SU-DHL-6 (cell line): ENCODE results near the gene ITFG1.

Experiments used
- H2AFZ ChIP-seq: fragments of 200-600 bp; sonication (generic); 2 replicates; pipeline ENCODE4 v1.6.1; 2014; ENCODE audit warnings: low read depth, mild to moderate bottlenecking, moderate library complexity, mixed read lengths, antibody characterized with exemption, low read length; ENCODE audit not compliant: severe bottlenecking
- H3F3A ChIP-seq: fragments of 200-600 bp; shearing (Covaris generic); 2 replicates; pipeline ENCODE4 v1.6.0; 2016; ENCODE audit warnings: antibody characterized with exemption, mild to moderate bottlenecking; ENCODE audit not compliant: insufficient read depth
- H3K27ac ChIP-seq: fragments of 200-600 bp; sonication (generic); 2 replicates; pipeline ENCODE4 v1.5.1; 2016; ENCODE audit warnings: low read depth, mild to moderate bottlenecking, low read length, moderate library complexity, mixed read lengths
- H3K27me3 ChIP-seq: fragments of 200-600 bp; sonication (generic), shearing (Covaris generic); 2 replicates; pipeline ENCODE4 v1.6.0; 2014; ENCODE audit warnings: mild to moderate bottlenecking, low read length
- H3K36me3 ChIP-seq: fragments of 200-600 bp; sonication (generic); 2 replicates; pipeline ENCODE4 v1.6.1; 2014; ENCODE audit warnings: mild to moderate bottlenecking, low read length, mixed read lengths
- H3K4me2 ChIP-seq: fragments of 300-600, 200-600 bp; shearing (Covaris generic), sonication (generic); 2 replicates; pipeline ENCODE4 v1.6.0; 2014; ENCODE audit warnings: low read length, low read depth, mild to moderate bottlenecking; ENCODE audit not compliant: poor library complexity, severe bottlenecking
- H3K4me3 ChIP-seq: fragments of 200-600 bp; sonication (generic); 2 replicates; pipeline ENCODE4 v1.5.1; 2014; ENCODE audit warnings: antibody characterized with exemption, low read length, mild to moderate bottlenecking, mixed read lengths; ENCODE audit not compliant: insufficient read depth, poor library complexity, severe bottlenecking
- H3K79me2 ChIP-seq: fragments of 200-600 bp; sonication (generic); 2 replicates; pipeline ENCODE4 v1.6.1; 2014; ENCODE audit warnings: mild to moderate bottlenecking, low read length, moderate library complexity; ENCODE audit not compliant: insufficient read depth
- H3K9ac ChIP-seq: fragments of 200-600 bp; sonication (generic); 2 replicates; pipeline ENCODE4 v1.7.0; 2014; ENCODE audit warnings: mild to moderate bottlenecking, low read length
- H3K9me2 ChIP-seq: fragments of 200-600 bp; sonication (generic); replicated peaks from 2 replicates; pipeline ENCODE4 v1.6.1; 2014; ENCODE audit warnings: low read length; ENCODE audit not compliant: insufficient read depth
- H3K9me3 ChIP-seq: fragments of 200-600 bp; sonication (generic); 2 replicates; pipeline ENCODE4 v1.6.1; 2014; ENCODE audit warnings: low read length, mixed read lengths; ENCODE audit not compliant: insufficient read depth
- H4K20me1 ChIP-seq: fragments of 200-600 bp; sonication (generic); 2 replicates; pipeline ENCODE4 v1.6.1; 2014; ENCODE audit warnings: low read depth, mild to moderate bottlenecking, antibody characterized with exemption, low read length, moderate library complexity, mixed read lengths
- EZH2phosphoT487 ChIP-seq: fragments of 200-600 bp; sonication (generic), shearing (Covaris generic); conservative IDR thresholded peaks from 2 replicates; pipeline ENCODE4 v1.6.1; 2018; ENCODE audit warnings: mild to moderate bottlenecking, antibody characterized with exemption, low read length, moderate library complexity, mixed read lengths
- TF ChIP-seq, protein P1 (sequence below): fragments of 200-600 bp; sonication (generic); IDR thresholded peaks from one replicate; pipeline ENCODE4 v1.5.1; 2017; ENCODE audit warnings: antibody characterized with exemption, mild to moderate bottlenecking, low read length, moderate library complexity; ENCODE audit not compliant: insufficient read depth, poor library complexity, severe bottlenecking

Gene ITFG1

DNA sequence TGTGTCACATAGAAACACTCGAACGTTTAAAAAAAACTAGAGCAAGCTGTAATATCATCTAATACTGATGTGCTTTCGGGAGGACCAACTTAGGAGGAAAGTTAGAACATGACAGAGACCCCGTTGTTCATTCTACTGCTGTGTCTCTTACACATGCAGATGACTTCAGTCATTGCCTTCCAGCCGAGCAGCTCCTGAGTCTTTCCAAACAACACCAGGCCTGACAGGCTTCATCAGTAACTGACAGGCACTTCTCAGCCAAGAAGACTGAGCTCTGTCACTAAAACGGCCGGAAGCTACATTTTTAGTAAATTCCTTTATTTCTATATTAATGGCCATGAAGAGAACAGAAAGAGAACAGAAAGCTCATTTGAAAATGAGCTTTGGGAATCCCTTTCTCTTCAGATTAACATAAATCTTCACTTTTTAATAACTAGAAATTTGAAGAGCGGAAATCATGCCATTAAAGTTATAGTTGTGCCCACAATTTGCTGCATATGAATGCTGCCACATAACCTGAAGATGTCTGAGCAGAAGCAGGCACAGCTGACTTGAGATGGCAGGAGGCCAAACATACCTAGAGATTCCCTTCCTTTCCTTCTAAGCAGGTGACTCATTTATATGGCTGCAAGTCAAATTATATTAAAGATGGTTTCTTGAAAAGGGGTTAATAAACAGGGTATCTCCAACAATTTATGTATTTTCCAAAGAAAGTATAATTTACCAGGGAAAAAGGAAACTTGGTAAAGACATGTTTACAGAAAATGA lies 148.9 kb downstream of the ITFG1 start:
- Histone ChIP-seq H4K20me1 (no peaks in the 10 kb centered on the region), H3K4me2 (peak overlapping the region; percentile 93), H3K79me2 (no peaks in the 10 kb centered on the region), H3K36me3 (peaks cover 15% of the 10 kb centered on the region), H3K27me3 (no peaks in the 10 kb centered on the region), H3K4me3 (peak overlapping the region; percentile 41), H3K27ac (peak overlapping the region; percentile 88), H3K9ac (peak overlapping the region; percentile 32), H3K9me2 (no peaks in the 10 kb centered on the region), H3F3A (peaks cover 51% of the 10 kb centered on the region), H2AFZ (no peak overlapping the region), H3K9me3 (no peaks in the 10 kb centered on the region)
- TF ChIP-seq, protein P1, sequence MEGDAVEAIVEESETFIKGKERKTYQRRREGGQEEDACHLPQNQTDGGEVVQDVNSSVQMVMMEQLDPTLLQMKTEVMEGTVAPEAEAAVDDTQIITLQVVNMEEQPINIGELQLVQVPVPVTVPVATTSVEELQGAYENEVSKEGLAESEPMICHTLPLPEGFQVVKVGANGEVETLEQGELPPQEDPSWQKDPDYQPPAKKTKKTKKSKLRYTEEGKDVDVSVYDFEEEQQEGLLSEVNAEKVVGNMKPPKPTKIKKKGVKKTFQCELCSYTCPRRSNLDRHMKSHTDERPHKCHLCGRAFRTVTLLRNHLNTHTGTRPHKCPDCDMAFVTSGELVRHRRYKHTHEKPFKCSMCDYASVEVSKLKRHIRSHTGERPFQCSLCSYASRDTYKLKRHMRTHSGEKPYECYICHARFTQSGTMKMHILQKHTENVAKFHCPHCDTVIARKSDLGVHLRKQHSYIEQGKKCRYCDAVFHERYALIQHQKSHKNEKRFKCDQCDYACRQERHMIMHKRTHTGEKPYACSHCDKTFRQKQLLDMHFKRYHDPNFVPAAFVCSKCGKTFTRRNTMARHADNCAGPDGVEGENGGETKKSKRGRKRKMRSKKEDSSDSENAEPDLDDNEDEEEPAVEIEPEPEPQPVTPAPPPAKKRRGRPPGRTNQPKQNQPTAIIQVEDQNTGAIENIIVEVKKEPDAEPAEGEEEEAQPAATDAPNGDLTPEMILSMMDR = no peak
- no peak for TF ChIP-seq EZH2phosphoT487

DNA sequence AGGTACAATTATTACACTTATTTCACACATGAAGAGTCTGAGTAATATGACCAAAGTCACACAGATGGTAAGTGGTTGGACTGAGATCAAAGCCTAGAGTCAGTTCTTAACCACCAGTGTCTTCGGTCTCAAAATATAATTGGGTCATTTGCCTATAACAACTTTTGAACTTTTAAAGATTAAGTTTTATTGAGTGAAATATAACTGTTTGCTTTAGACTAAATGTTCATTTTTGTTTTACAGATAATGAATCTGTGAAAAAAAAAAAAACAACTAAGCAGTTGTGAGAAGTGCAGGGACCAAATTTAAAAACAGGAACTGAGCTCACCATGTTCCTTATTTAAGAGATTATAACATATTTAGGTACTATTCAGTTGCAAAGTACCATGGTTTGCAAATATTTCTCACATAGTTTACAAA lies 150.1 kb downstream of the ITFG1 start:
- H3K27me3 ChIP-seq = no peaks in the 10 kb centered on the region
- H3K4me2 ChIP-seq = peak overlapping the region; percentile 93
- H3K27ac ChIP-seq = peak overlapping the region; percentile 88
- peak overlapping the region; percentile 41 for H3K4me3 ChIP-seq
- H3K9me2 ChIP-seq = no peaks in the 10 kb centered on the region
- peaks cover 48% of the 10 kb centered on the region for H3F3A ChIP-seq
- no peak overlapping the region for H2AFZ ChIP-seq
- H3K9ac ChIP-seq = peak overlapping the region; percentile 32
- H3K79me2 ChIP-seq = no peaks in the 10 kb centered on the region
- no peaks in the 10 kb centered on the region for H4K20me1 ChIP-seq
- no peaks in the 10 kb centered on the region for H3K9me3 ChIP-seq
- TF ChIP-seq EZH2phosphoT487 = no peak
- TF ChIP-seq, protein P1 = no peak
- peaks cover 15% of the 10 kb centered on the region for H3K36me3 ChIP-seq

DNA sequence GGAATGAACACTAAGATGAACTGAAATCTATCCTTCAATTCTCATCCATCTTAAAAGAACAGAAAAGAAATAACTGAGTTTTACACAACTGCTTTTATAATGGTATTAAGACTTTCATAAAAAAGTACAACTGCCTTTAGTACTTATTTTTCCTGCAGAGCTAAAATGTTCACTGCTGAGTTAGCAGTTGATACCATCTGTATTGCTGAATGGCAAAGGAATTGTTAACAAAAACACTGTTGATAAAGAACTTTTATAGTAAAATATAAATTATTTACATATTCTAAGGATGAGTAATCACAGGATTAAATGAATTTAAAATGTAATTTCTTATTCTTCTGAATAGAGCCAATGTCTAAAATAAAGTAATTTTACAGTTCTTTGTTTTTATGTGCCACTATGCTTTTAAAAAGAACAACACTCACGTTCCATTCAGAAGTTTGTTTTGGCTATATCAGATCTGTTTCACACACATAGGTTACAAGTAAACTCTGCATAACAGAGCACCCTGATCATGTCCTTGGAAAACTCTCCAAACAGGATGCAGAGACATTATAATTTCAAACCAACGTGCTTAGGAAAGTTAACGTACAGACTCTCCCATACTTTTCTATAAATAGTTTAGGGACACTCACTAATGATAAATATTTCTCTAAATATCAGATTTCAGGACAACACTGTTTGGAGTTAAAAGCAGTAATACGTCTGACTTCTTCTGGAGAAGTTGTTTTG lies 151.1 kb downstream of the ITFG1 start:
- H3K79me2 ChIP-seq = no peaks in the 10 kb centered on the region
- H3K27ac ChIP-seq = peak overlapping the region; percentile 88
- H3K9me3 ChIP-seq = no peaks in the 10 kb centered on the region
- H3F3A ChIP-seq = peaks cover 42% of the 10 kb centered on the region
- H3K27me3 ChIP-seq = no peaks in the 10 kb centered on the region
- H3K9ac ChIP-seq = 0 out of 2 replicates have a peak overlapping the region, but pooled peaks have one; percentile 32
- H3K36me3 ChIP-seq = peaks cover 15% of the 10 kb centered on the region
- H3K9me2 ChIP-seq = no peaks in the 10 kb centered on the region
- H3K4me2 ChIP-seq = peak overlapping the region; percentile 93
- no peak overlapping the region for H2AFZ ChIP-seq
- no peak overlapping the region for H3K4me3 ChIP-seq
- H4K20me1 ChIP-seq = no peaks in the 10 kb centered on the region
- no peak for TF ChIP-seq EZH2phosphoT487
- TF ChIP-seq, protein P1 = no peak
